ENCODE measurements around the gene RAB21.

RAB21 gene

DNA sequence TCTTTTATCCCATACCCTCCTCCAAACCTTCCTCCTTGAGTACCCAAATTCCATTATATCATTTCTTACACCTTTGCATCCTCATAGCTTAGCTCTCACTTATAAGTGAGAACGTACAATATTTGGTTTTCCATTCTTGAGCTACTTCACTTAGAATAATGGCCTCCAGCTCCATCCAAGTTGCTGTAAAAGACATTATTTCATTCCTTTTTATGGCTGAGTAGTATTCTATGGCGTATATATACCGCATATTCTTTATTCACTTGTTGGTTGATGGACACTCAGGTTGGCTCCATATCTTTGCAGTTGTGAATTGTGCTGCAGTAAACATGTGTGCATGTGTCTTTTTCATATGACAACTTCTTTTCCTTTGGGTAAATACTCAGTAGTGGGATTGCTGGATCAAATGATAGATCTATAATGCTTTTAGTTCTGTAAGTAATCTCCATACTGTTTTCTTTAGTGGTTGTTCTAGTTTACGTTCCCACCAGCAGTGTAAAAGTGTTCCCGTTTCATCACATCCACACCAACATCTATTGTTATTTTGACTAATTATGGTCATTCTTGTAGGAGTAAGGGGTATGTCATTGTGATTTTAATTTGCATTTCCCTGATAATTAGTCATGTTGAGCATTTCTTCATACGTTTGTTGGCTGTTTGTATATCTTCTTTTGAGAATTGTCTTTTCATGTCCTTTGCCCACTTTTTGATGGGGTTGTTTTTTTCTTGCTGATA lies 10.1 kb downstream of the RAB21 start:
- H3K4me1 Mint-ChIP-seq = peaks cover 38 to 59% of the 10 kb centered on the region in 2 donors
- DNase-seq (no peak), ATAC-seq (replicated peaks) (no peak)
- no peak overlapping the region for H3K27ac Mint-ChIP-seq
- H3K27me3 Mint-ChIP-seq = no peaks in the 10 kb centered on the region
- H3K9me3 Mint-ChIP-seq = peaks cover 7 to 15% of the 10 kb centered on the region in 2 donors
- peak overlapping the region; percentile 25 to 52 for H3K4me3 Mint-ChIP-seq
- H3K36me3 Mint-ChIP-seq = peaks cover 46 to 61% of the 10 kb centered on the region in 2 donors

DNA sequence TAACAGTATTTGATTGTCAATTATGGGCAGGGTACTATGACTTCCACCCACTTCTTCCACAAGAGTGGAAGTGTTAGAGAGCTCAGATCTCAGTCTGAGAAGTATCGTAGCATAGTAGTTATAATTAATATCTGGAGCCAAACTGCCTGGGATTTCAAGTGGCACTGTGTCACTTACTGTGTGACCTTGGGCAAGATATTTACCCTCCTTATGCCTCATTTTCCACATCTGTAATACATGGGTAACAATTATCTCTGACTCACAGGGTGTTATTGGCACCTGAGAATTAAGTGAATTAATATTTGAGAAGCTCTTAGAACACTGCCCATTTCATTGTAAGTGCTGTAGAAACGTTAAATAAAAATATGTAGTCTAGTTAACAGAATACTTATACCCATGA lies 11.5 kb downstream of the RAB21 start:
- H3K27me3 Mint-ChIP-seq = no peaks in the 10 kb centered on the region
- ATAC-seq (replicated peaks) (no peak), DNase-seq (no peak)
- H3K4me1 Mint-ChIP-seq = peaks cover 36 to 54% of the 10 kb centered on the region in 2 donors
- H3K4me3 Mint-ChIP-seq = no peak overlapping the region
- peaks cover 3 to 9% of the 10 kb centered on the region in 2 donors for H3K9me3 Mint-ChIP-seq
- peaks cover 39 to 56% of the 10 kb centered on the region in 2 donors for H3K36me3 Mint-ChIP-seq
- H3K27ac Mint-ChIP-seq = no peak overlapping the region

DNA sequence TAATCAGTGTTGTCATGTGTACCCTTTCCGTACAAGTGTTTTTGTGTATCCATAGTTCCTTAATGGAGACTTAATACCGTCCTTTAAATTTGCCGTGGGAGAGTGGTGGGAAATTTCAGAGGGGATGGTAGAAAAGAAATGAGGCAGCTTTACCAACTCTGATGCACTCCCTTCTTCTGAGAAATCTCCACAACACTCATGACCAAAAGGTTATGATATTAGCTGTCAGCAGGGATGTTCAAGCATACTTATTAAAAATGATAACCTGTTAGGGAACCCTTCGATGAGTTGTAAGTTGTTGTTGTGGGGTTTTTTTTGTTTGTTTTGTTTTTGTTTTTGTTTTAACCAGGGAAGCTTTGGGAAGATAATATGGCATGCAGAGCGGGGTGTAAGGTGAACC lies 12.5 kb downstream of the RAB21 start:
- no peaks in the 10 kb centered on the region for H3K27me3 Mint-ChIP-seq
- ATAC-seq (replicated peaks) (no peak), DNase-seq (no peak)
- peak overlapping the region; percentile 63 for H3K27ac Mint-ChIP-seq
- peak overlapping the region in 1 of 2 donors; percentile 5 for H3K4me3 Mint-ChIP-seq
- peaks cover 42 to 64% of the 10 kb centered on the region in 2 donors for H3K36me3 Mint-ChIP-seq
- peaks cover 3 to 9% of the 10 kb centered on the region in 2 donors for H3K9me3 Mint-ChIP-seq
- H3K4me1 Mint-ChIP-seq = peaks cover 37 to 57% of the 10 kb centered on the region in 2 donors

DNA sequence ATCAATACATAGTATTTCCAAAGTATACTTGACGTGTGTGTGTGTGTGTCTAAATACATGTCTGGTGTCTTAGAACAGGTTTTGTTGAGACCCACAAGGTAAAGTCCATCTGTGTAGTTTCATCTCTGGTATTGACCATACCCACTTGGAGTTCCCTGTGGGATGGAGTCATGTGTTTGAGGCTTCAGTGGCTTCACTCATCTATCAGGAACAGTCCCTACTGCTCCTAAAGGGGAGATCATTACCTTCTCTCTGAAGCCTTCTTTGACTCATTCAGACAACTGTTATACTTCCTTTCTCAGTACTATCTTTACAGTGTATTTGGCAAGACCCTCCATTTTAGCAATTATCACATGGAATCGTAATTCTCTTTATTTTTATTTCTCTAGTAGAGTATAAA lies 14.2 kb downstream of the RAB21 start:
- ATAC-seq (replicated peaks) (peak in 1 of 2 donors; percentile 64), DNase-seq (no peak)
- peaks cover 42 to 58% of the 10 kb centered on the region in 2 donors for H3K36me3 Mint-ChIP-seq
- H3K27ac Mint-ChIP-seq = no peak overlapping the region
- H3K4me3 Mint-ChIP-seq = no peak overlapping the region
- no peaks in the 10 kb centered on the region for H3K27me3 Mint-ChIP-seq
- peaks cover 37 to 54% of the 10 kb centered on the region in 2 donors for H3K4me1 Mint-ChIP-seq
- peaks cover 3 to 6% of the 10 kb centered on the region in 2 donors for H3K9me3 Mint-ChIP-seq

DNA sequence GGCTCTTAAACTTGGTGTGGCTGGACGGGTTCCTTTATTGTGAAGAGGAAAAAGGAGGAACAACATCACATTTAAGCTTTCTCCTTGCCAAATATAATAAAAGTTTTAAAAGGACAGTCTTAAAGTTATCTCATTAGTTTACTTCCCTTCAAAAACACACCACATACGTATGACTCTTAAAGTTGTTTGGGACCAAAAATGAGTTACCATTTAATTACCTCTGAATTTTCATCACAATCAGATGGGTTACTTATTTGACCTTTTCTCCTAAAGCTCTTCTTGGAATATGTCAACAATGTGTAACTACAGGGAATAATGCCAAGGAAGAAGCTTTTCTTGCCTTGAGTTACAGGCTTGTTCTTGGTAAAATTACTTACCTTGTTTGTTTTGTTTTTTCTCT lies 16.4 kb downstream of the RAB21 start:
- peaks cover 23 to 40% of the 10 kb centered on the region in 2 donors for H3K4me1 Mint-ChIP-seq
- H3K36me3 Mint-ChIP-seq = peaks cover 33 to 46% of the 10 kb centered on the region in 2 donors
- H3K27ac Mint-ChIP-seq = no peak overlapping the region
- H3K27me3 Mint-ChIP-seq = no peaks in the 10 kb centered on the region
- no peak for ATAC-seq (replicated peaks)
- H3K9me3 Mint-ChIP-seq = no peaks in the 10 kb centered on the region
- no peak overlapping the region for H3K4me3 Mint-ChIP-seq
- DNase-seq = no peak

DNA sequence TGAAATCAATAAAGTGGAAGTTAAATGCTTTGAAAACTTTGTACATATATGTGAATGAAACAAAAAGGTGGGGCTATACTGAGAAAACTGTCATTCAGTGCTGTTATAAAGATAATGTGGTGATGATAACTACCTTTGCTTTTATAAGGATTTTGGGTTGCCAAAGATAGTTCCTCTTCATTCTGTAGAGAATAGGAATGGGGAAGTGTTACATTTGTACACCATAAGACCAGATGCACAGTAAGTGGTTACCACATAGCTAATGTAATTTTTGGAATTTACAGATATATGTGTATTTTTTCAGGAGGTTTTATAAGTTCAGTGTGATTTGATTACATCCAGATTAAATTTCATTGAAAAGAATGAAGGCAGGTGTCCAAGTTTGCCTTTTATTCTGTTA lies 18.1 kb downstream of the RAB21 start:
- no peaks in the 10 kb centered on the region for H3K27me3 Mint-ChIP-seq
- DNase-seq = no peak
- H3K27ac Mint-ChIP-seq = no peak overlapping the region
- H3K9me3 Mint-ChIP-seq = no peaks in the 10 kb centered on the region
- no peak for ATAC-seq (replicated peaks)
- H3K4me3 Mint-ChIP-seq = no peak overlapping the region
- H3K36me3 Mint-ChIP-seq = peaks cover 36 to 40% of the 10 kb centered on the region in 2 donors
- peaks cover 14 to 25% of the 10 kb centered on the region in 2 donors for H3K4me1 Mint-ChIP-seq

DNA sequence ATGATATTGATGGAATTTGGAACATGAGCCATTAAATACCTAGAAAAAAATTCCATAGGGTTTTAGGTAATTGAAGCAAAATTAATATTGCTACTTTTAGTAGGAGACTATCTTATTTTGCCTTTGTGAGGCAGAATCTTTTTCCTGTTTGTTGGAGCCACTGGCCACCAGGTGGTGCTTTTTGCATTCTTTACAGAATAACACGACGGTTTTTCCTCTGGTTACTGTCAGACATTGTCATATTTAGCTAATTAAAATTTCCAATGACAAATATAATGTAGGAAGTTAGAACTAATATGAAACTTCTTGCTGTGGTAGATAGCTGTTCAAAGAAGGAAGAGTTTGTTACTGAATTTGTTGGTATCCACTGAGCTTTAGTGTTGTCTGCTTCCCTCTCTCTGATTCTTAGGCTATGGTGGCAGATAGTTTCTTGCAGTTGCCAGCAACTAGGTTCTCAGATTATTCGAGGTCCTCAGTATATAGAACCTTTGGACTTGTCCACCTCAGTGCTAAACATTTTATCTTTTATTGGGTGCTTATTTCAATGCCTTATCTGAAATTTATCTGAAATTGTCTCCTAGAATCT lies 25.7 kb downstream of the RAB21 start:
- Mint-ChIP-seq H3K9me3 (no peaks in the 10 kb centered on the region), H3K27ac (peak overlapping the region; percentile 67), H3K36me3 (peaks cover 18 to 36% of the 10 kb centered on the region in 2 donors), H3K4me1 (peaks cover 8 to 30% of the 10 kb centered on the region in 2 donors), H3K27me3 (no peaks in the 10 kb centered on the region), H3K4me3 (no peak overlapping the region)
- no peak for DNase-seq
- ATAC-seq (replicated peaks) = peak; percentile 30 to 41

DNA sequence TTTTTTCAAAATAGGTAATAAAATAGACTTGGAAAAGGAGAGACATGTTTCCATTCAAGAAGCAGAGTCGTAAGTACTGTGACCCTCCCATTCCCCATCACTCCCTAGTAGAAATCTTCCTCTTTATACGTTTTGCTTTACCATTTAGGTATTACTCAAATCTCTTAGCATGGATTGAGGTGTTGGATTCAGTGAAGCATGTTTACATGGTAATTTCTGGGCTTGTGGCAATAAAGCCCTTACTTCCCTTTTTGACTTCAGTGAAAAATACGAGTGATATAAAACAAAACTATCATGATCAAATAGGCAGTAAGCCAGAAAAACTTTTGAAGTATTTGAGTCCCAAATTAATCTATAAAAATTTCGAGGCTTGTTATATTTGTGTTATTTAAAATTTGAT lies 27.4 kb downstream of the RAB21 start:
- peaks cover 13 to 37% of the 10 kb centered on the region in 2 donors for H3K4me1 Mint-ChIP-seq
- H3K36me3 Mint-ChIP-seq = peaks cover 18 to 43% of the 10 kb centered on the region in 2 donors
- H3K27me3 Mint-ChIP-seq = no peaks in the 10 kb centered on the region
- ATAC-seq (replicated peaks) = peak; percentile 97 to 98
- peak overlapping the region; percentile 60 for H3K27ac Mint-ChIP-seq
- H3K4me3 Mint-ChIP-seq = no peak overlapping the region
- H3K9me3 Mint-ChIP-seq = no peaks in the 10 kb centered on the region
- peak; percentile 16 for DNase-seq

DNA sequence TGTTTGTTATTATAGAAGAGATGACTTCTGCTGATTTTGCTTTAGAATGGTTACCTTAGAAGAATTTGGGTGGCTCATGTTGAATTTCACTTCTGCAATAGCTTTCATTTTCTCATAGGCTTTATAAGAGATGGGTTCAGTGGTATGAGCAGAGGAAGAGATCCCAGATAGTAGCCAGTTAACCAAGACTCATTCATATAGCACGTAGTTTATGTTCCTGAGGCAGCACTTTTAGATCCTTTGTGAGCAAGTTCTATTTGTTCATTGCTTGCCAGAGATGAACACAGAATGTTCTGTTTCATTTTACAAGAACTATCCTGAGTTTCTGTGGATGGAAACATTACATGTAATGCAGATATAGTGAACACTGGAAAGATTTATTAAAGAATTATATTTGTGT lies 32.2 kb downstream of the RAB21 start:
- Mint-ChIP-seq H3K36me3 (peaks cover 20 to 44% of the 10 kb centered on the region in 2 donors), H3K4me1 (peaks cover 16 to 37% of the 10 kb centered on the region in 2 donors), H3K9me3 (no peaks in the 10 kb centered on the region), H3K4me3 (peak overlapping the region in 1 of 2 donors; percentile 2), H3K27ac (peak overlapping the region; percentile 75), H3K27me3 (no peaks in the 10 kb centered on the region)
- DNase-seq (no peak), ATAC-seq (replicated peaks) (peak in 1 of 2 donors; percentile 27)

DNA sequence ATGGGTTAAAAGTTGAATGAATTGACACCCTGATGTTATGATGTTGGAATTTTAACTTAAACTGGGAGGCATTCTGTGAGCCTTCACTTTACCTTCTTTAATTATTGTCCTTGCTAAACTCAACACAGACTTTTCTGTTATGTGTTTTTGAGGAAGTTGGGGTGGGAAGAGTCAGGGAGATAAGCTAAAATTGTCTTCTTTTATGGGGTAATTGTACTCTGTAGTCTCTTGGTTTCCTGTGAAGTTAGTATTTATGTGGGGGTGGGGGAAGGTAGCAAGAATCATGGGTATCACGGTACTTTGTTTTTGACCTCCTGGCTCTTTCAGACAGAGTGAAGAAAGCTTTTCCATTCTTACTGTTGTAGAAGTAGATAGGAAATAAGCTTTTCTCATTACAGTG lies 32.9 kb downstream of the RAB21 start:
- H3K9me3 Mint-ChIP-seq = no peaks in the 10 kb centered on the region
- ATAC-seq (replicated peaks) (peak in 1 of 2 donors; percentile 33), DNase-seq (no peak)
- H3K27me3 Mint-ChIP-seq = no peaks in the 10 kb centered on the region
- peaks cover 20 to 48% of the 10 kb centered on the region in 2 donors for H3K36me3 Mint-ChIP-seq
- peak overlapping the region; percentile 6 to 31 for H3K4me3 Mint-ChIP-seq
- H3K27ac Mint-ChIP-seq = peak overlapping the region; percentile 31
- H3K4me1 Mint-ChIP-seq = peaks cover 18 to 40% of the 10 kb centered on the region in 2 donors

DNA sequence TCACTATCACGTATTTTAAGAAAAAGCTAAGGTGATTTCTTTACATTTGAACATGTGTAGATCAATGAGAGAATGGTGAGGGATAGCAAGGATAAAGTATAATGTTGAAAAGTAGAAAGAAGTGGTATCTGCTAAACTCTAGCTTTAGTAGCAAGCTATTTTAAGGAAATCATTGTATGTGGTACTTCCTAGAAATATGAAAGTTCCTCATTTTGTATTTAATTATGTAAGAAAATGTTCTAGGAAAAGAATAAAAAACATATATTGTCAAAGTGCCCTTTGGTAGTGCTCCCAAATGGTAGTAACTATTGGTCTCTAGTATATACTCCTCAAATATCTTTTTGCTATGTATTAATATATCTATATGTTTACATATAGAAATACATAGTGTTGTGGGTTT lies 35.7 kb downstream of the RAB21 start:
- H3K4me1 Mint-ChIP-seq = peaks cover 18 to 40% of the 10 kb centered on the region in 2 donors
- H3K27ac Mint-ChIP-seq = no peak overlapping the region
- peaks cover 18 to 39% of the 10 kb centered on the region in 2 donors for H3K36me3 Mint-ChIP-seq
- no peaks in the 10 kb centered on the region for H3K27me3 Mint-ChIP-seq
- ATAC-seq (replicated peaks) (no peak), DNase-seq (no peak)
- H3K4me3 Mint-ChIP-seq = peak overlapping the region in 1 of 2 donors; percentile 32
- H3K9me3 Mint-ChIP-seq = no peaks in the 10 kb centered on the region

DNA sequence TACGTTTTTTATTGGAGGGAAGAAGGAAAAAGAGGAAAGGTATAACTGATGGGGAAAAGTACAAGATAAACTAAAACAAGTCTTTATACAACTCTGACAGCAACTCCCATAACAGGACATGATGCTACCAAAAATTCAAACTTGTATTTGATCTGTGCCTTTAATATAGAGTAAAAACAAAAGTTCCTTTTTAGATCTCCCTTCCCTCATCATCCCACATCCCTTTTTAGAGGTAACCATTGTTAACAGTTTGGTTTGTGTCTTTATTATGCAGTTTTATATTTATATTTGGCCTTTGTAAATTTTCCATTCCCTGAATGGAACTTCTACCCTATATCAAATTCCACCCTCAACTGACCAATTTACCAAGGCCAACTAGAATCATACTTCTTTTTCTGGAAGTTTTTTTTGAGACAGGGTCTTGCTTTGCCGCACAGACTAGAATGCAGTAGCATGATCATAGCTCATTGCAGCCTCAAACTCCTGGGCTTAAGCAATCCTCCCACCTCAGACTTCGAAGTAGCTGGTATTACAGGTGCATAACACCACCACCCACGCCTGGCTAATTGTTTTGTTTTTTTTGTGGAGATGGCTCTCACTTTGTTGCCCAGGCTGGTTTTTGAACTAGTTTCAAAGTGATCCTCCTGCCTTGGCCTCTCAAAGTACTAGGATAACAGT lies 36.9 kb downstream of the RAB21 start:
- peak overlapping the region; percentile 78 for H3K27ac Mint-ChIP-seq

DNA sequence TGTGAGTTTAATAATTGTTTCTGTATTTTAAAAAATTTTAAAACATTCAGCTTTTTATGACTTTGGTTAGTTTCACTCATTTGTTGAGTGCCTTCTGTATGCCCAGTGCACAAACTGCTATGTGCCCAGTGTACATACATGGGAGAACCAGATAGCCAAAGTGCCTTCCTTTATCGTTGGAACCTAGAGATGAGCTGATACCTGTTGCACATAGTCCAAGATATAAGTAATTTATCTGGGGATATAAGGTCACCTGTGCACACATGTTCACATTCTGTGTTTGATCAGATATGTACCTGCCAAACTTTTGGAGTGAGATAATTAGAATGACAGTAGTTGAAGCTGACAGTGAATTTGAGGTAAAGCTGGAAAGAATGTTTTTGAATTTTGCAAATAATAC lies 37.9 kb downstream of the RAB21 start:
- Mint-ChIP-seq H3K27ac (no peak overlapping the region), H3K36me3 (peaks cover 11 to 37% of the 10 kb centered on the region in 2 donors), H3K4me1 (peaks cover 11 to 29% of the 10 kb centered on the region in 2 donors), H3K27me3 (no peaks in the 10 kb centered on the region), H3K9me3 (no peaks in the 10 kb centered on the region), H3K4me3 (no peak overlapping the region)
- no peak for ATAC-seq (replicated peaks)
- DNase-seq = no peak

More for the DNA sequence above, 36.9 kb downstream of the RAB21 start:
- Mint-ChIP-seq H3K4me3 (no peak overlapping the region), H3K4me1 (peaks cover 17 to 37% of the 10 kb centered on the region in 2 donors), H3K9me3 (no peaks in the 10 kb centered on the region), H3K36me3 (peaks cover 17 to 36% of the 10 kb centered on the region in 2 donors), H3K27me3 (no peaks in the 10 kb centered on the region)
- ATAC-seq (replicated peaks) = peak; percentile 79
- no peak for DNase-seq

DNA sequence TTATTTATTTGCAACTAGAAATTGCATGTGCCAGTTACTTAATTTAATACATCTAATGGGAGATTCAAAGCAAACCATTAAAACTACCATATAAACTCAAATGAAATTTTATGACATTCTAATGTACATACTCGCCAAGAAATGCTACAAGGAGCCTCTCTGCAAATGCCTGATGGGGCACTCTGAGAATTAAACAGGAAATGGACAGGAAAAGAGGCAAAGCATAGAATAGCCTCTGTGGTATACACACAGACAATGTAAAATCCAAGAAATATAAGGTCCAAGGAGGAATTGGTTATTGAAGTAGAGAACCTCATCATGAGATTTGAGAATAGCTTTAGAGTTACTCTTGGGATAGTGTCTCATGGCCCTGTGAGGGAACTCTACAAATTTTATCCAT lies 41.2 kb downstream of the RAB21 start:
- DNase-seq = no peak
- Mint-ChIP-seq H3K4me1 (peaks cover 3 to 18% of the 10 kb centered on the region in 2 donors), H3K27ac (no peak overlapping the region), H3K27me3 (no peaks in the 10 kb centered on the region), H3K9me3 (peaks cover 0 to 1% of the 10 kb centered on the region in 2 donors), H3K36me3 (peaks cover 7 to 24% of the 10 kb centered on the region in 2 donors), H3K4me3 (no peak overlapping the region)
- no peak for ATAC-seq (replicated peaks)
